Measurements from ENCODE around the gene OXSR1.

- no peak for TF ChIP-seq POLR2AphosphoS5 (IDR thresholded peaks at IDR 0.05)
- no peak for TF ChIP-seq CTCF (IDR thresholded peaks at IDR 0.05)
These were observed 92.2 kb downstream of the OXSR1 start for GRCh38 chr3:38257583-38257982.

All from esophagus muscularis mucosa (tissue), 3 donors.